HCT116 (cell line): ENCODE data around the gene PIK3R6. TPM values are rescaled to one million over a fixed set of nuclear protein-coding genes. Genes with fewer than 3 reads are reported as not detected.

Source experiments
- ATAC-seq: fragments of 200-7000 bp; cut with Tn5 transposase; 2 replicates; pipeline ENCODE4 v1.9.1; 2020; ENCODE audit warnings: mild to moderate bottlenecking, moderate library complexity
- BruUV-seq: library from RNA; stranded (reverse); fragments of 400-500 nt; replicated peaks from 2 replicates; lab custom pipeline; 2021; lab: Mats Ljungman, UMichigan
- CTCF ChIA-PET: fragments of 300-600 bp; sonication (Branson Sonifier 250); formaldehyde crosslinking; loops from one replicate; lab custom pipeline; 2021; ENCODE audit warnings: antibody characterized with exemption; lab: Charles Lee
- POLR2A ChIA-PET: fragments of 300-600, 350-600 bp; sonication (Branson Sonifier 250); formaldehyde crosslinking; loops from one replicate; lab custom pipeline; 2021; ENCODE audit warnings: antibody characterized with exemption; lab: Charles Lee
- RAD21 ChIA-PET, 2 experiments: fragments of 300-600 bp; sonication (Branson Sonifier 250); formaldehyde crosslinking; loops; one replicate each; lab custom pipeline; 2023; ENCODE audit warnings: low total read pairs in 2 of 2; ENCODE audit not compliant: uncharacterized antibody in 2 of 2, unreplicated experiment in 2 of 2, low non-redundant PET in 1 of 2; lab: Charles Lee
- DNase-seq: peaks from one replicate; pipeline ENCODE4 v3.0.0-alpha.2; 2010; ENCODE audit warnings: low read depth, low spot score
- H2AFZ ChIP-seq: fragments of 200-600 bp; shearing (Covaris generic), sonication (generic); 2 replicates; pipeline ENCODE4 v1.6.1; 2017; ENCODE audit warnings: low read depth, mixed run types, mixed read lengths, antibody characterized with exemption, low read length; ENCODE audit not compliant: poor library complexity, severe bottlenecking
- H3K27ac ChIP-seq: 2 replicates; pipeline ENCODE4 v1.5.1; 2012; ENCODE audit warnings: low read depth, low read length
- H3K27me3 ChIP-seq: fragments of 200-600 bp; sonication (generic); 2 replicates; pipeline ENCODE4 v1.6.1; 2016; ENCODE audit warnings: mixed run types, low read length, mixed read lengths; ENCODE audit not compliant: insufficient read depth
- H3K36me3 ChIP-seq, 2 experiments: fragments of 200-500 bp in 1 of 2; fragments of 200-600 bp in 1 of 2; sonication (Bioruptor generic) in 1 of 2; sonication (generic) in 1 of 2; 2 replicates each; pipeline versions ENCODE4 v1.5.1 to v1.6.1; 2014 to 2016; ENCODE audit warnings: low read length in 2 of 2, inconsistent platforms in 1 of 2, mixed read lengths in 1 of 2, mixed run types in 1 of 2; ENCODE audit not compliant: insufficient read depth in 2 of 2, control insufficient read depth in 1 of 2
- H3K4me1 ChIP-seq, 2 experiments: fragments of 200-600 bp in 1 of 2; sonication (generic) in 1 of 2; 2 replicates each; pipeline versions ENCODE4 v1.5.1 to v1.6.1; 2012 to 2017; ENCODE audit warnings: low read length in 2 of 2, inconsistent platforms in 1 of 2, mild to moderate bottlenecking in 1 of 2, mixed read lengths in 1 of 2, mixed run types in 1 of 2, moderate library complexity in 1 of 2; ENCODE audit not compliant: insufficient read depth in 2 of 2, control insufficient read depth in 1 of 2
- H3K4me2 ChIP-seq: fragments of 200-600 bp; sonication (generic); 2 replicates; pipeline ENCODE4 v1.6.1; 2017; ENCODE audit warnings: mixed run types, low read length, mixed read lengths
- H3K4me3 ChIP-seq, 2 experiments: fragments of 200-600 bp in 1 of 2; sonication (generic) in 1 of 2; replicated peaks in 1 of 2; 2 replicates each; pipeline ENCODE4 v1.5.1; 2011 to 2016; ENCODE audit warnings: low read length in 2 of 2, control low read depth in 1 of 2, low read depth in 1 of 2, mild to moderate bottlenecking in 1 of 2, mixed read lengths in 1 of 2, mixed run types in 1 of 2
- H3K79me2 ChIP-seq: fragments of 200-600 bp; sonication (generic); 2 replicates; pipeline ENCODE4 v1.6.1; 2017; ENCODE audit warnings: mild to moderate bottlenecking, mixed run types, low read length, moderate library complexity, mixed read lengths; ENCODE audit not compliant: insufficient read depth
- H3K9ac ChIP-seq: fragments of 200-600 bp; sonication (generic); 2 replicates; pipeline ENCODE4 v1.6.1; 2016; ENCODE audit warnings: low read length, mixed read lengths
- H3K9me2 ChIP-seq: fragments of 200-600 bp; sonication (generic), shearing (Covaris generic); 2 replicates; pipeline ENCODE4 v1.6.1; 2017; ENCODE audit warnings: mixed run types, mild to moderate bottlenecking, moderate library complexity; ENCODE audit not compliant: insufficient read depth
- H3K9me3 ChIP-seq, 2 experiments: fragments of 200-500 bp in 1 of 2; fragments of 200-600 bp in 1 of 2; sonication (Bioruptor generic) in 1 of 2; sonication (generic) in 1 of 2; 2 replicates each; pipeline ENCODE4 v1.6.1; 2014 to 2017; ENCODE audit warnings: low read length in 2 of 2, mixed read lengths in 2 of 2, inconsistent platforms in 1 of 2, low read depth in 1 of 2, mild to moderate bottlenecking in 1 of 2, mixed run types in 1 of 2, moderate library complexity in 1 of 2; ENCODE audit not compliant: control insufficient read depth in 1 of 2, insufficient read depth in 1 of 2
- H4K20me1 ChIP-seq: fragments of 200-600 bp; sonication (generic), shearing (Covaris generic); 2 replicates; pipeline ENCODE4 v1.6.1; 2017; ENCODE audit warnings: mixed run types, mild to moderate bottlenecking, moderate library complexity; ENCODE audit not compliant: insufficient read depth
- MAX ChIP-seq: IDR thresholded peaks from 2 replicates; pipeline ENCODE4 v1.6.1; 2012
- POLR2AphosphoS5 ChIP-seq: IDR thresholded peaks from 2 replicates; pipeline ENCODE4 v1.6.1; 2011; ENCODE audit warnings: mild to moderate bottlenecking, low read depth, low read length, moderate library complexity
- ZBTB33 ChIP-seq: IDR thresholded peaks from 2 replicates; pipeline ENCODE4 v1.6.1; 2011; ENCODE audit warnings: mild to moderate bottlenecking, low read length, moderate library complexity; ENCODE audit not compliant: insufficient replicate concordance; ENCODE audit errors: extremely low read depth
- ZFX ChIP-seq: fragments of 450-650 bp; IDR thresholded peaks from 2 replicates; pipeline ENCODE4 v1.6.1; 2017
- intact Hi-C: fragments of 100-400 bp; cut with micrococcal nuclease; formaldehyde crosslinking; loops from 2 replicates; pipeline ENCODE4 v1.10.0; 2022
- total RNA-seq: library from RNA; stranded (reverse); gene quantifications from one replicate; pipeline ENCODE4 v1.2.1, GENCODE V29; 2021; ENCODE audit not compliant: unreplicated experiment

PIK3R6 gene
- total RNA-seq, 1 experiment from 2014 or later: 0.07 TPM

- H3K9me2 ChIP-seq: no peaks in the 10 kb centered on the region
- peaks cover 6 to 9% of the 10 kb centered on the region in 2 experiments; a peak in 3 of 4 replicates for H3K9me3 ChIP-seq
- peaks cover 0 to 3% of the 10 kb centered on the region in 2 experiments; a peak in 1 of 4 replicates for H3K4me1 ChIP-seq
- no peak for TF ChIP-seq ZBTB33
- no peak for TF ChIP-seq POLR2AphosphoS5
- TF ChIP-seq ZFX: no peak
- TF ChIP-seq MAX: no peak
- no peaks in the 10 kb centered on the region for H3K36me3 ChIP-seq
- no peak overlapping the region for H3K9ac ChIP-seq
- H4K20me1 ChIP-seq: no peaks in the 10 kb centered on the region
- H3K79me2 ChIP-seq: no peaks in the 10 kb centered on the region
- ChIA-PET RAD21 (no interaction called here), CTCF (interaction anchor here (0.8 kb wide), 1 partner anchor 405 kb away, joined by 3 read pairs; no protein-coding TSS in a partner anchor), POLR2A (interaction anchor here (0.6 kb wide), 1 partner anchor 825 kb away, joined by 3 read pairs; no protein-coding TSS in a partner anchor)
- no peak overlapping the region for H3K4me3 ChIP-seq
- intact Hi-C loops: loop anchor here (5.0 kb wide), 1 partner anchor 727 kb away; no protein-coding TSS in a partner anchor
- no peak overlapping the region for H3K27ac ChIP-seq
- no TSS peak for BruUV-seq
- ATAC-seq (no peak), DNase-seq (no peak)
- no peak overlapping the region for H3K4me2 ChIP-seq
- H2AFZ ChIP-seq: no peak overlapping the region
- H3K27me3 ChIP-seq: no peaks in the 10 kb centered on the region
Measured at GRCh38 chr17:8788998-8789397, 78.5 kb downstream of the PIK3R6 start.
